Activated CD8-positive, alpha-beta T cell treated with anti-CD3 and anti-CD28 coated beads, Interleukin-2, amount 10 ng/mL, durations not matched to agents 7 days and 5 days (primary cell): ENCODE results near the gene PTPN4. TPM values are rescaled to one million over a fixed set of nuclear protein-coding genes. Genes with fewer than 3 reads are reported as not detected.

ENCODE experiments used
- ATAC-seq: fragments of 150-1000 bp; cut with Tn5 transposase; one replicate; pipeline ENCODE4 v1.10.0; 2021; ENCODE audit warnings: moderate library complexity
- CTCF ChIA-PET: fragments of 350-600 bp; sonication (Branson Sonifier 250); formaldehyde crosslinking; loops from one replicate; lab custom pipeline; 2021; ENCODE audit warnings: antibody characterized with exemption; lab: Charles Lee
- POLR2A ChIA-PET: fragments of 350-600 bp; sonication (Branson Sonifier 250); formaldehyde crosslinking; loops from one replicate; lab custom pipeline; 2021; ENCODE audit warnings: antibody characterized with exemption; lab: Charles Lee
- DNase-seq: peaks from one replicate; pipeline ENCODE4 v3.0.0-alpha.2; 2020
- H3K27ac Mint-ChIP-seq: one replicate; pipeline ENCODE4 v1.8.0; 2021; ENCODE audit warnings: mild to moderate bottlenecking, mixed read lengths
- H3K27me3 Mint-ChIP-seq: one replicate; pipeline ENCODE4 v1.8.0; 2021; ENCODE audit warnings: low read depth, mixed read lengths
- H3K36me3 Mint-ChIP-seq: one replicate; pipeline ENCODE4 v1.8.0; 2021; ENCODE audit warnings: low read depth, mixed read lengths
- H3K4me1 Mint-ChIP-seq: one replicate; pipeline ENCODE4 v1.8.0; 2021; ENCODE audit warnings: low read depth, mixed read lengths
- H3K4me3 Mint-ChIP-seq: one replicate; pipeline ENCODE4 v1.8.0; 2021; ENCODE audit warnings: mild to moderate bottlenecking, mixed read lengths
- H3K9me3 Mint-ChIP-seq: one replicate; pipeline ENCODE4 v1.8.0; 2022; ENCODE audit warnings: mixed read lengths; ENCODE audit not compliant: insufficient read depth
- total RNA-seq, 2 experiments: library from RNA; stranded (reverse); gene quantifications; one replicate each; pipeline ENCODE4 v1.2.3, GENCODE V29; 2021

The PTPN4 gene
- total RNA-seq, 2 experiments from 2014 or later: 89.1 to 91.3 TPM

GRCh38 chr2:119753041-119753929 lies 6.4 kb upstream of the PTPN4 start:
- CTCF ChIA-PET: interaction anchor here (0.6 to 7.9 kb wide), 29 partner anchors 8 to 424 kb away, joined by 3 to 115 read pairs (median 4); partner anchors contain the start of gene TMEM177
- ATAC-seq: peak; percentile 86
- Mint-ChIP-seq H3K4me1 (peaks cover 12% of the 10 kb centered on the region), H3K27me3 (peaks cover 10% of the 10 kb centered on the region), H3K9me3 (no peaks in the 10 kb centered on the region), H3K36me3 (no peaks in the 10 kb centered on the region), H3K27ac (no peak overlapping the region), H3K4me3 (no peak overlapping the region)
- POLR2A ChIA-PET: interaction anchor here (0.6 kb wide), 1 partner anchor 85 kb away, joined by 3 read pairs; no protein-coding TSS in a partner anchor
- peak; percentile 56 for DNase-seq

- Mint-ChIP-seq H3K4me3 (no peak overlapping the region), H3K36me3 (no peaks in the 10 kb centered on the region), H3K27ac (no peak overlapping the region), H3K27me3 (peaks cover 10% of the 10 kb centered on the region), H3K4me1 (peaks cover 18% of the 10 kb centered on the region), H3K9me3 (no peaks in the 10 kb centered on the region)
- ChIA-PET POLR2A (interaction anchor here (0.6 kb wide), 1 partner anchor 85 kb away, joined by 3 read pairs; no protein-coding TSS in a partner anchor), CTCF (interaction anchor here (0.6 to 7.9 kb wide), 14 partner anchors 9 to 422 kb away, joined by 3 to 115 read pairs (median 6); no protein-coding TSS in a partner anchor)
- DNase-seq (no peak), ATAC-seq (no peak)
Observed at GRCh38 chr2:119753930-119754321, 5.8 kb upstream of the PTPN4 start.

GRCh38 chr2:119755906-119756305 lies 3.8 kb upstream of the PTPN4 start:
- no peak overlapping the region for H3K27ac Mint-ChIP-seq

GRCh38 chr2:119756837-119757236 lies 2.9 kb upstream of the PTPN4 start:
- ChIA-PET CTCF (interaction anchor here (0.6 to 7.9 kb wide), 7 partner anchors 12 to 475 kb away, joined by 3 to 115 read pairs (median 5); no protein-coding TSS in a partner anchor), POLR2A (interaction anchor here (0.7 kb wide), 1 partner anchor 12 kb away, joined by 5 read pairs; no protein-coding TSS in a partner anchor)
- ATAC-seq (no peak), DNase-seq (no peak)
- H3K4me3 Mint-ChIP-seq: no peak overlapping the region
- no peaks in the 10 kb centered on the region for H3K9me3 Mint-ChIP-seq
- peaks cover 4% of the 10 kb centered on the region for H3K27me3 Mint-ChIP-seq
- peaks cover 5% of the 10 kb centered on the region for H3K36me3 Mint-ChIP-seq
- H3K27ac Mint-ChIP-seq: no peak overlapping the region
- peaks cover 29% of the 10 kb centered on the region for H3K4me1 Mint-ChIP-seq

More at GRCh38 chr2:119755906-119756305, 3.8 kb upstream of the PTPN4 start:
- no peak for ATAC-seq
- Mint-ChIP-seq H3K4me1 (peaks cover 24% of the 10 kb centered on the region), H3K9me3 (no peaks in the 10 kb centered on the region), H3K4me3 (no peak overlapping the region), H3K36me3 (peaks cover 3% of the 10 kb centered on the region), H3K27me3 (peaks cover 10% of the 10 kb centered on the region)
- POLR2A ChIA-PET: no interaction called here
- CTCF ChIA-PET: interaction anchor here (1.4 to 7.9 kb wide), 6 partner anchors 13 to 420 kb away, joined by 3 to 115 read pairs (median 7); no protein-coding TSS in a partner anchor
- no peak for DNase-seq

- ChIA-PET CTCF (interaction anchor here (0.6 to 7.9 kb wide), 6 partner anchors 15 to 417 kb away, joined by 3 to 115 read pairs (median 4); no protein-coding TSS in a partner anchor), POLR2A (interaction anchor here (0.9 to 1.8 kb wide), 6 partner anchors 10 to 418 kb away, joined by 3 to 8 read pairs (median 5); no protein-coding TSS in a partner anchor)
- DNase-seq: no peak
- Mint-ChIP-seq H3K27me3 (peaks cover 2% of the 10 kb centered on the region), H3K4me1 (peaks cover 40% of the 10 kb centered on the region), H3K9me3 (no peaks in the 10 kb centered on the region), H3K27ac (peak overlapping the region; percentile 75), H3K4me3 (peak overlapping the region; percentile 91), H3K36me3 (peaks cover 10% of the 10 kb centered on the region)
- no peak for ATAC-seq
Observed at GRCh38 chr2:119758881-119759450, 756 bp upstream of the PTPN4 start.

GRCh38 chr2:119760237-119760955 lies 674 bp downstream of the PTPN4 start:
- Mint-ChIP-seq H3K9me3 (no peaks in the 10 kb centered on the region), H3K27me3 (no peaks in the 10 kb centered on the region), H3K36me3 (peaks cover 14% of the 10 kb centered on the region), H3K27ac (peak overlapping the region; percentile 82), H3K4me1 (peaks cover 47% of the 10 kb centered on the region), H3K4me3 (peak overlapping the region; percentile 80)
- DNase-seq: no peak
- ChIA-PET POLR2A (interaction anchor here (0.8 to 1.8 kb wide), 7 partner anchors 9 to 416 kb away, joined by 3 to 8 read pairs (median 5); no protein-coding TSS in a partner anchor), CTCF (interaction anchor here (0.7 to 7.9 kb wide), 14 partner anchors 7 to 417 kb away, joined by 3 to 115 read pairs (median 4); no protein-coding TSS in a partner anchor)
- no peak for ATAC-seq

- POLR2A ChIA-PET: interaction anchor here (0.8 kb wide), 1 partner anchor 170 kb away, joined by 5 read pairs; no protein-coding TSS in a partner anchor
- no peak for DNase-seq
- Mint-ChIP-seq H3K4me3 (peak overlapping the region; percentile 80), H3K27ac (peak overlapping the region; percentile 62), H3K27me3 (no peaks in the 10 kb centered on the region), H3K9me3 (no peaks in the 10 kb centered on the region), H3K4me1 (peaks cover 47% of the 10 kb centered on the region), H3K36me3 (peaks cover 18% of the 10 kb centered on the region)
- no peak for ATAC-seq
- CTCF ChIA-PET: interaction anchor here (0.7 to 1.7 kb wide), 10 partner anchors 8 to 416 kb away, joined by 3 to 6 read pairs (median 4); no protein-coding TSS in a partner anchor
Observed at GRCh38 chr2:119760956-119761275, 1.2 kb downstream of the PTPN4 start.

GRCh38 chr2:119764832-119765231 lies 5.1 kb downstream of the PTPN4 start:
- ATAC-seq (no peak), DNase-seq (no peak)
- ChIA-PET CTCF (interaction anchor here (1.0 to 1.3 kb wide), 2 partner anchors 12 to 410 kb away, joined by 3 read pairs; no protein-coding TSS in a partner anchor), POLR2A (no interaction called here)
- no peak overlapping the region for H3K27ac Mint-ChIP-seq
- peaks cover 29% of the 10 kb centered on the region for H3K4me1 Mint-ChIP-seq
- no peaks in the 10 kb centered on the region for H3K27me3 Mint-ChIP-seq
- no peaks in the 10 kb centered on the region for H3K9me3 Mint-ChIP-seq
- H3K4me3 Mint-ChIP-seq: no peak overlapping the region
- H3K36me3 Mint-ChIP-seq: peaks cover 18% of the 10 kb centered on the region

GRCh38 chr2:119765433-119766002 lies 5.8 kb downstream of the PTPN4 start:
- ChIA-PET CTCF (interaction anchor here (1.0 to 1.3 kb wide), 2 partner anchors 13 to 409 kb away, joined by 3 read pairs; no protein-coding TSS in a partner anchor), POLR2A (no interaction called here)
- peaks cover 29% of the 10 kb centered on the region for H3K4me1 Mint-ChIP-seq
- H3K4me3 Mint-ChIP-seq: no peak overlapping the region
- peaks cover 18% of the 10 kb centered on the region for H3K36me3 Mint-ChIP-seq
- DNase-seq (no peak), ATAC-seq (no peak)
- no peaks in the 10 kb centered on the region for H3K27me3 Mint-ChIP-seq
- no peaks in the 10 kb centered on the region for H3K9me3 Mint-ChIP-seq
- no peak overlapping the region for H3K27ac Mint-ChIP-seq

GRCh38 chr2:119766944-119767343 lies 7.2 kb downstream of the PTPN4 start:
- POLR2A ChIA-PET: no interaction called here
- Mint-ChIP-seq H3K9me3 (no peaks in the 10 kb centered on the region), H3K4me3 (no peak overlapping the region), H3K27ac (no peak overlapping the region), H3K4me1 (peaks cover 22% of the 10 kb centered on the region), H3K36me3 (peaks cover 15% of the 10 kb centered on the region), H3K27me3 (no peaks in the 10 kb centered on the region)
- DNase-seq (no peak), ATAC-seq (no peak)
- CTCF ChIA-PET: no interaction called here
